ENCODE data around the gene C4orf50.

The C4orf50 gene

GRCh38 chr4:5933996-5934831, 84.0 kb downstream of the C4orf50 start:
- no peaks in the 10 kb centered on the region for H3K27me3 ChIP-seq (replicated peaks)
- H3K36me3 ChIP-seq (replicated peaks), result no peaks in the 10 kb centered on the region
- H3K4me3 ChIP-seq (ENCODE audit: low read depth, low read length), result no peak overlapping the region

GRCh38 chr4:5933116-5933515, 85.1 kb downstream of the C4orf50 start:
- H3K36me3 ChIP-seq (replicated peaks), result no peaks in the 10 kb centered on the region
- H3K27me3 ChIP-seq (replicated peaks), result no peaks in the 10 kb centered on the region
- in situ Hi-C loops (cut with HindIII; ENCODE audit: low pct_ligation_motif_present, low sequenced_read_pairs), result no loop called here
- no peak overlapping the region for H3K27ac ChIP-seq
- DNase-seq, result no peak
- no peak for TF ChIP-seq CTCF (IDR thresholded peaks at IDR 0.05; ENCODE audit: low read depth, low read length, missing control alignments)
- no peak overlapping the region for H3K4me3 ChIP-seq (ENCODE audit: low read depth, low read length)

More at GRCh38 chr4:5933996-5934831, 84.0 kb downstream of the C4orf50 start:
- TF ChIP-seq CTCF (IDR thresholded peaks at IDR 0.05; ENCODE audit: low read depth, low read length, missing control alignments), result no peak
- no peak overlapping the region for H3K27ac ChIP-seq
- in situ Hi-C loops (cut with HindIII; ENCODE audit: low pct_ligation_motif_present, low sequenced_read_pairs), result no loop called here
- DNase-seq, result no peak

GRCh38 chr4:5932035-5932568, 86.1 kb downstream of the C4orf50 start:
- no peak for DNase-seq
- H3K4me3 ChIP-seq (ENCODE audit: low read depth, low read length), result no peak overlapping the region
- H3K36me3 ChIP-seq (replicated peaks), result no peaks in the 10 kb centered on the region
- no peaks in the 10 kb centered on the region for H3K27me3 ChIP-seq (replicated peaks)
- in situ Hi-C loops (cut with HindIII; ENCODE audit: low pct_ligation_motif_present, low sequenced_read_pairs), result no loop called here
- no peak for TF ChIP-seq CTCF (IDR thresholded peaks at IDR 0.05; ENCODE audit: low read depth, low read length, missing control alignments)
- no peak overlapping the region for H3K27ac ChIP-seq

- H3K4me3 ChIP-seq (ENCODE audit: low read depth, low read length), result no peak overlapping the region
- no peak for TF ChIP-seq CTCF (IDR thresholded peaks at IDR 0.05; ENCODE audit: low read depth, low read length, missing control alignments)
- no peak for DNase-seq
- no peak overlapping the region for H3K27ac ChIP-seq
- in situ Hi-C loops (cut with HindIII; ENCODE audit: low pct_ligation_motif_present, low sequenced_read_pairs), result no loop called here
- no peaks in the 10 kb centered on the region for H3K27me3 ChIP-seq (replicated peaks)
- no peaks in the 10 kb centered on the region for H3K36me3 ChIP-seq (replicated peaks)
Observed at GRCh38 chr4:5931526-5931925, 86.7 kb downstream of the C4orf50 start.

- H3K27me3 ChIP-seq (replicated peaks), result no peaks in the 10 kb centered on the region
- in situ Hi-C loops (cut with HindIII; ENCODE audit: low pct_ligation_motif_present, low sequenced_read_pairs), result no loop called here
- no peak overlapping the region for H3K27ac ChIP-seq
- DNase-seq, result no peak
- TF ChIP-seq CTCF (IDR thresholded peaks at IDR 0.05; ENCODE audit: low read depth, low read length, missing control alignments), result no peak
- no peak overlapping the region for H3K4me3 ChIP-seq (ENCODE audit: low read depth, low read length)
- no peaks in the 10 kb centered on the region for H3K36me3 ChIP-seq (replicated peaks)
Observed at GRCh38 chr4:5930876-5931275, 87.4 kb downstream of the C4orf50 start.
